ENCODE measurements around the gene ACTA1. TPM values are rescaled to one million over a fixed set of nuclear protein-coding genes. Genes with fewer than 3 reads are reported as not detected.
"Not testable (repeated sequence)": the region's sequence is repeated elsewhere in the genome, so short reads cannot be mapped to it uniquely, and the experiment has no call there.

ACTA1 gene
- total RNA-seq, 4 donors from 2014 or later = 0.59 to 2.6 (median 1.7) TPM

- DNase-seq (ENCODE audit: low spot score in 2 of 2) = no peak
- Histone ChIP-seq H3K36me3 (no peaks in the 10 kb centered on the region), H3K4me3 (no peak overlapping the region), H3K4me1 (no peaks in the 10 kb centered on the region), H3K27me3 (peaks cover 51% of the 10 kb centered on the region), H3K27ac (no peak overlapping the region), H3K9me3 (no peaks in the 10 kb centered on the region)
- TF ChIP-seq EP300 (IDR thresholded peaks at IDR 0.05) = no peak
- TF ChIP-seq POLR2AphosphoS5 (IDR thresholded peaks at IDR 0.05) = no peak
- WGBS = 52% methylated on average over 5 of the region's 5 CpGs
Observed at GRCh38 chr1:229397762-229398161, 36.1 kb downstream of the ACTA1 start.

DNA sequence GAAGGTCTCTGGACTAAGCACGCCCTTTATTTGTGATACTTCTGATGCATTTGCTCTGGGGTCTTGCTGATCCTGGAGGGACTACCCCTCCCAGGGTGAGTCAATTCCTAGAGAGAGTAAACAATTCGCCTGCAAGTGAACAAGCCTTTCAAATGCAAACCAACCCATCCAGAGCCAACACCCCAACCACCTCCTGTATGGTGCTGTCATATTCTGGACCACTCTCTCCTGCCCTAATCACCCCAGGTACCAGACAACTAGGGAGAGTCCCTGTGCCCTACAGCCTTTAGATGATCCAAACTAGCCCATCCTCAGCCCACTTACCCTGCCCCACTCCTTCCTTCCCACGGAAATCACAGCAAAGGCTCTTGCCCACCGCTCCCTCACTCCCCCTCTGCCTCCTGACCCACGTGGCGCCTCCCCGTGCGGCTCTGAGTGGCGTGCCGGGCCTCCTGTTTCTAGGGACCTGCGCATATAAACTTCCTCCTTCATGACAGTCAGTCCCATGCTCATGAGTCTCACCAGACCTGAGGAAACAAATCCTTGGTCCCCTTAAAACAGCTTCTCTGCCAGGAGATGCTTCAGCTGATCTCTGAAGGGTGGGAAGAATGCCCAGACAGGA lies 37.2 kb downstream of the ACTA1 start:
- TF ChIP-seq POLR2A (IDR thresholded peaks at IDR 0.05) (no peak), POLR2AphosphoS5 (IDR thresholded peaks at IDR 0.05) (no peak), EP300 (IDR thresholded peaks at IDR 0.05) (no peak), CTCF (IDR thresholded peaks at IDR 0.05) (no peak)
- H3K27ac ChIP-seq = no peak overlapping the region
- peaks cover 44% of the 10 kb centered on the region for H3K27me3 ChIP-seq
- WGBS = 54% methylated on average over 11 of the region's 11 CpGs
- DNase-seq (ENCODE audit: low spot score in 2 of 2) = no peak
- H3K9me3 ChIP-seq = no peaks in the 10 kb centered on the region
- H3K4me1 ChIP-seq = no peaks in the 10 kb centered on the region
- H3K36me3 ChIP-seq = no peaks in the 10 kb centered on the region
- H3K4me3 ChIP-seq = no peak overlapping the region

GRCh38 chr1:229394517-229394916 lies 39.4 kb downstream of the ACTA1 start:
- H3K4me3 ChIP-seq; H3K27ac ChIP-seq; H3K9me3 ChIP-seq; H3K4me1 ChIP-seq; DNase-seq (ENCODE audit: low spot score in 2 of 2); H3K36me3 ChIP-seq: not testable (repeated sequence)
- peaks cover 44% of the 10 kb centered on the region for H3K27me3 ChIP-seq
- WGBS = 89% methylated on average over 5 of the region's 5 CpGs

DNA sequence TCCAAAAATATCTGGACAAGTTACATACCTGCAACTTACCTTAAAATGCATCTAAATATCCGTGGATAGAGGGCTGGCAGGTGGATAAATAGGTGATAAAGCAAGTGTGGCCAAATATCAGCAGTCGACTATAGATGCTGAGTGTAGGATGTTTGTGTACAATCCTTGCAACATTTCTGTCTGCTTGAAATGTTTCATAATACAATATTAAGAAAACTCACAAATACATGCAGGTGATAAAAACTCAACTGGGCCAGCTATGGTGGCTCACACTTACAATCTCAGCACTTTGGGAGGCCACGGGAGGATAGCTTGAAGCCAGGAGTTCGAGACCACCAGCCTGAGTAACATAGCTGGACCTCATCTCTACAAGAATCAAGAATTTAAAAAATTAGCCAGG lies 41.0 kb downstream of the ACTA1 start:
- Histone ChIP-seq H3K27ac (no peak overlapping the region), H3K4me1 (no peaks in the 10 kb centered on the region), H3K36me3 (no peaks in the 10 kb centered on the region), H3K9me3 (no peaks in the 10 kb centered on the region), H3K4me3 (no peak overlapping the region), H3K27me3 (peaks cover 44% of the 10 kb centered on the region)
- DNase-seq (ENCODE audit: low spot score in 2 of 2) = no peak
- 69% methylated on average over 4 of the region's 4 CpGs for WGBS
- TF ChIP-seq CTCF (IDR thresholded peaks at IDR 0.05) = no peak

GRCh38 chr1:229390130-229390529 lies 43.8 kb downstream of the ACTA1 start:
- DNase-seq (ENCODE audit: low spot score in 2 of 2) = no peak
- TF ChIP-seq EP300 (IDR thresholded peaks at IDR 0.05) (no peak), POLR2AphosphoS5 (IDR thresholded peaks at IDR 0.05) (no peak), POLR2A (IDR thresholded peaks at IDR 0.05) (no peak), CTCF (IDR thresholded peaks at IDR 0.05) (no peak)
- H3K9me3 ChIP-seq = no peaks in the 10 kb centered on the region
- no peaks in the 10 kb centered on the region for H3K4me1 ChIP-seq
- peaks cover 38% of the 10 kb centered on the region for H3K27me3 ChIP-seq
- no peak overlapping the region for H3K4me3 ChIP-seq
- WGBS = 94% methylated on average over 7 of the region's 7 CpGs
- H3K27ac ChIP-seq = no peak overlapping the region
- no peaks in the 10 kb centered on the region for H3K36me3 ChIP-seq

DNA sequence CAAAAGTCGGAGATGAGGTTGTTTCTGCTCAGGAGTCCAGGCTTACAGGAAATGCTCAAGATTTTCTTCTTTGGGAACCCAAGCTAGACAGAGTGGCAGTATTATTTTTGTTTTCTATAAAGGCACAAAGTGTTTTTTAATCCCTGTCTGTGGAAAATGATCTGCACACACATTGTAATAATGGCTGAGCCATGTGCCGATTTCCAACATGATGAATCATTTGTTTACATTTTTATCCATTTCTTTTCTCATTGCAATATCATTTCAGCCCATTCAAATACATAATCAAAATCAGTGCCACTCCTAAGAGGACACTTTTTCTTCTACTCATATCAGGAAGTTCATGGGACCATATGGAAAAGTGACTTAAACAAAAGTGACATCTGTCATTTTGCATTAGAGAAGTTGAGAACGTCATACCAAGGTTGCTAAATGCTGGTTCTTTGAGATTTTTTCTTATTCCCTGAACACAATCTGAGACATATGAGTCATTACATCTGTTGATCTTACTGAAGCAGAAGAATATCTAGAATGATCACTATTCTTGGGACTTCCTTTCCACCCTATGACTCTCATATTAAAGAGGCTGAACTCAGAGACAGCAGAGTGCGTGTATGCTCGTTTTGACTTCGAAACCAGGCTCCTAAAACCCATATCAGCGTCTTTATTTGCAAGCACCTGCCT lies 44.9 kb downstream of the ACTA1 start:
- no peaks in the 10 kb centered on the region for H3K36me3 ChIP-seq
- 64% methylated on average over 7 of the region's 7 CpGs for WGBS
- H3K27ac ChIP-seq = no peak overlapping the region
- H3K27me3 ChIP-seq = peaks cover 30% of the 10 kb centered on the region
- no peak for TF ChIP-seq CTCF (IDR thresholded peaks at IDR 0.05)
- TF ChIP-seq EP300 (IDR thresholded peaks at IDR 0.05) = no peak
- TF ChIP-seq POLR2A (IDR thresholded peaks at IDR 0.05) = no peak
- no peak for TF ChIP-seq POLR2AphosphoS5 (IDR thresholded peaks at IDR 0.05)
- no peaks in the 10 kb centered on the region for H3K9me3 ChIP-seq
- DNase-seq (ENCODE audit: low spot score in 2 of 2) = no peak
- no peak overlapping the region for H3K4me3 ChIP-seq
- no peaks in the 10 kb centered on the region for H3K4me1 ChIP-seq
